DLD1 (cell line): ENCODE results near the gene TMEM266.

ENCODE experiments used
- in situ Hi-C: cut with HindIII; loops from 2 replicates; pipeline ENCODE4 v1.10.0; 2017; ENCODE audit warnings: low sequenced_read_pairs

The TMEM266 gene

GRCh38 chr15:76199106-76200082, 139.6 kb downstream of the TMEM266 start:
- in situ Hi-C loops = no loop called here

GRCh38 chr15:76200083-76200465, 140.3 kb downstream of the TMEM266 start:
- in situ Hi-C loops = no loop called here

GRCh38 chr15:76200641-76201105, 140.9 kb downstream of the TMEM266 start:
- in situ Hi-C loops = no loop called here

GRCh38 chr15:76201536-76202255, 141.9 kb downstream of the TMEM266 start:
- in situ Hi-C loops = no loop called here

- in situ Hi-C loops = no loop called here
Measured at GRCh38 chr15:76203346-76204108, 143.7 kb downstream of the TMEM266 start.

GRCh38 chr15:76204109-76204845, 144.5 kb downstream of the TMEM266 start:
- in situ Hi-C loops = no loop called here

- in situ Hi-C loops = no loop called here
Measured at GRCh38 chr15:76204916-76205460, 145.2 kb downstream of the TMEM266 start.

GRCh38 chr15:76206325-76206976, 146.7 kb downstream of the TMEM266 start:
- in situ Hi-C loops = no loop called here

- in situ Hi-C loops = no loop called here
Measured at GRCh38 chr15:76208084-76208785, 148.4 kb downstream of the TMEM266 start.

- in situ Hi-C loops = no loop called here
Measured at GRCh38 chr15:76208786-76209424, 149.1 kb downstream of the TMEM266 start.

- in situ Hi-C loops = no loop called here
Measured at GRCh38 chr15:76209523-76209922, 149.7 kb downstream of the TMEM266 start.

GRCh38 chr15:76209942-76210341, 150.2 kb downstream of the TMEM266 start:
- in situ Hi-C loops = no loop called here

GRCh38 chr15:76215634-76216033, 155.8 kb downstream of the TMEM266 start:
- in situ Hi-C loops = no loop called here

GRCh38 chr15:76217029-76217881, 157.5 kb downstream of the TMEM266 start:
- in situ Hi-C loops = no loop called here

- in situ Hi-C loops = no loop called here
Measured at GRCh38 chr15:76217882-76218217, 158.1 kb downstream of the TMEM266 start.

GRCh38 chr15:76221085-76221767, 161.4 kb downstream of the TMEM266 start:
- in situ Hi-C loops = no loop called here

GRCh38 chr15:76222159-76222558, 162.4 kb downstream of the TMEM266 start:
- in situ Hi-C loops = no loop called here
